ENCODE results near the gene DHCR7.

DHCR7 gene

GRCh38 chr11:71477641-71478527, 29.7 kb upstream of the DHCR7 start:
- no peak for DNase-seq (ENCODE audit: low spot score)

DNA sequence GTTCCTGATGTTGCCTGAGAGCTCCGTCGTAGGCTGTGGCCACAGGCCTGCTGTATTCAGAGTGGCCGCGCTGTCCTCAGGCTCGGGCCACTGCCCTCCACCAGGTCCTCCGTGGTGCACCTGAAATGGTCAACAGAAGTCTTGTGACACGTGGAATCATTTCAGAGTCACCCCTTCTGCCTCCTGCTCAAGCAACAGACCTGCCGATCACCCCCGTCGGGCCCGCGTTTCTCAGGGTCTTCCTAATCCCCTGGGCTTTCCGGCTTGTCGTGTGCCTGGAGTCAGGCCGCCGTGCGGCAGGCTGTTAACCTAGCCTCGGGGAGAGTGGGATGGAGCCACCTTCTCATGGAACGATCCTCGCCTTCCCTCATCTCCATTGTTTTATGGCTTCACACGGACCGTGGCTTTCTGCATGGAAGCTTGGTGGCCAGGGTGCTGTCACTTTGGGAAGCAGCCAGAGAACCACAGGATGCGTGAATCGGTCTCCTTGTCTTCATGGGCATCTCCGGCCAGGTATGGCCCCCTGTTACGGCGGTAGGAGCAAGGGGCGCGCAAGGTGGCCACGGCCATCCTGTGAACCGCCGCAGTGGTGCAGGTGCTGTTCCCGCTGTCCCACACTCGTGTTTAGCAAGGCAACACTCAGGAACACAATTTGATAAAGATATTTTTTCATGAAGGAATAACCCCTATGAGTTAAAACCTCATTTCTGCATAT, 28.9 kb upstream of the DHCR7 start:
- no peak for DNase-seq (ENCODE audit: low spot score)

DNA sequence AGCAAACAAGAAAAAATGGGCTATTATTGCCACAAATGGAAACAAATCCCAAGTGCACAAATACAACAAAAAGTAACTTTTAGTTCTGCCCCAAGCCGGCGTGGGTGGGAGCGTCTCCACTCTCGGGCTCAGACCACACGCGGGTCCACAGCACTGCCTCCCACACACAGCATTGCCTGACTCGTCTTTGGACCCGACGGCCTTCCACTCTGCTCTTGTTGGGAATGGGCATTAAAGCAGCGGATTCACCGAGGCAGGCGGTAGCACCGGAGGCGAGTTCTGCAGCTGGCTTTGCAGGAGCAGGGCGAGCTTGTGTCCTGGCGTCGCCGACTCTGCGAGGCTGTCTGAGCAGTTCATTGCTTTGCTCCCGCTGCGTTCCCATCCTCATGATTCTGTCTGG, 27.8 kb upstream of the DHCR7 start:
- DNase-seq (ENCODE audit: low spot score): no peak

DNA sequence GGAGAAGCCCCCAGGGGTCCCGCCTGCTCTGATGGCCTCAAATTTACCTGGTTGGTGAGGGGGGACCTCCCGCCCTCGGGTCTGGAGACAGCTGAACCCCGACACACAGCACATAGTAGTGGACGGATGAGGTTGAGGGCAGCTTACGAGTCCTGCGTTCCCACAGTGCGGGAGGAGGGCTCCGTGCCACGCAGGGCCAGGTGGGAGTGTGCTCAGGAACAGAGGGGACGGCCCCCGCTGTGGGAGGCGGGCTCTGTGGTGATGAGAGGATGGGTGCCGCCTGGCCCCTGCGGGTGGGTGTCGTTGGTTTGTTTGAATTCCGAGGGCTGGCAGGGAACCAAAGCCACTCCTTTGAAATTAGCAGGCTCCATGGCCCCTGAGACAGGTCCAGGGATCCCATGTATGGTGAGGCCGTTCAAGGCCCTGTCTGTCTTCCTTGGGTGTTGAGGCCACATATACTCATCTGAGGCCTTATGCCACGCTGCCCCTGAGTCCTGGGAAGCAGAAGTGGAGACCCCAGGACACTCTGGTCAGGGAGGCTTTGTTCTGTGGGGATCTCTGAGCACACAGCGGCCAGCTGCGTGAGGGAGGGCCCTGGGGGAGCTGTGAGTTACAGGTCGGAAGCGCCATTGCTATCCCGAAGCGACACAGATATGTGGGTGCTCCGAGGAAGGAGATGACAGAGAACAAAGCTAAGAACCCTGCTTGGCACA, 26.7 kb upstream of the DHCR7 start:
- DNase-seq (ENCODE audit: low spot score): no peak

GRCh38 chr11:71474141-71474770, 26.1 kb upstream of the DHCR7 start:
- no peak for DNase-seq (ENCODE audit: low spot score)

GRCh38 chr11:71473793-71474080, 25.5 kb upstream of the DHCR7 start:
- DNase-seq (ENCODE audit: low spot score): no peak

GRCh38 chr11:71472941-71473792, 25.0 kb upstream of the DHCR7 start:
- DNase-seq (ENCODE audit: low spot score): no peak

GRCh38 chr11:71472357-71472885, 24.2 kb upstream of the DHCR7 start:
- no peak for DNase-seq (ENCODE audit: low spot score)

DNA sequence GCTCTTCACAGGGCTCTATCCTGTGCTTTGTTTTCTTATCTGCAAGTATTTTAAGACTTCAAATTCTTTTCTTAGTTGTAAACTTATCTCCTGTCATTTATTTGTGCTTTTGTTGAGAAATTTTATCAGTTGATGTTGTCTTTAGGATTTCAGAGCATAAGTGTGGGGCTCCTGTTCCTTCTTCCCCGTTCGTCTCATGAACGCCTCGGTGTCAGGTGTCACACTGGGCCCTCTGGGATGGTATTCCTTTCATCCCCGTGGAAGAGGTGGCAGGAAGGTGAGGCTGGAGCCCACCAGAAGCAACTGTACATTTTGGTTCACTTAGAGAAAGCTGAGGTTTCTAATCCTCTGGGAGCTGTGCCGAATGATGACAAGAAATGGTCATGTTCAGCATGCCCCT, 22.8 kb upstream of the DHCR7 start:
- DNase-seq (ENCODE audit: low spot score): no peak

DNA sequence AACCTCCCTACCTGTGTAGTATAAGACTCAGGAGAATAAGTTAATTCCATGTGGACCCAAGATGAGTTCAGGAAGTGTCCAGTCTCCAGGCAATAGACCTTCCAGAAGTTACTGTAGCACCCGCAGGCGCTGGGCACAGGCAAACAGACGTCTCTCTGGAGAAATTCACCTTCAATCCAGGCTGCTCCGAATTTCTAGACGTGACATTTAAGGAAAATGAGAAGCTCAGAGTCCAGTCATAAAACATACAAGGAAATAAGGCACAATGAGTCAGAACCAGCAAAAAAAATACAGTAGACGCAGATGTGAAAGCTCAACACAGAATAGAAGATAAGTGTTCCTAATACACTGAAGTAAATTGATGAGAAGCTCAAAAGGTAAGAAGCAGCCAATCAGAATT, 19.0 kb upstream of the DHCR7 start:
- DNase-seq (ENCODE audit: low spot score): no peak

DNA sequence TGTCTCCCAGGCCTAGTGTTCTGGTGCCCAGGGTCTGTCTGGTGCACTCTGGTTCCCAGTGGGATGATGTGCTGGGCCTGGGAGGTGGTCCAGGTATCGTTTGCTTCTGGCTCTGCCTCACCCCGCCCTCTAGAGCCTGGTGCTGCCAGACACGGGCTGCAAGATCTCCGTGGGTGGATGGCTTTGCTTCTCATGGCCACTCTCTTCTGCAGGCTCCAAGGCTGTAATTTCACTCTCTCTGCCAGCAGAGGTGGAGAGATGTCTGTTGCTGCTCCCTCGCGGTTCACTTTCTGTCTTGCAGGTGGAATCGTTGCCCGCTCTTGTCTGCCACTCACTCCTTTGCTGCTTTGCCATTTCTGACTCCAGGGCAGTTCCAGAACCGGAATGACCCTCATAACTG, 18.2 kb upstream of the DHCR7 start:
- DNase-seq (ENCODE audit: low spot score): no peak

GRCh38 chr11:71465054-71465453, 16.9 kb upstream of the DHCR7 start:
- DNase-seq (ENCODE audit: low spot score): no peak

- DNase-seq (ENCODE audit: low spot score): no peak
These were observed 15.4 kb upstream of the DHCR7 start for GRCh38 chr11:71463331-71464211.

DNA sequence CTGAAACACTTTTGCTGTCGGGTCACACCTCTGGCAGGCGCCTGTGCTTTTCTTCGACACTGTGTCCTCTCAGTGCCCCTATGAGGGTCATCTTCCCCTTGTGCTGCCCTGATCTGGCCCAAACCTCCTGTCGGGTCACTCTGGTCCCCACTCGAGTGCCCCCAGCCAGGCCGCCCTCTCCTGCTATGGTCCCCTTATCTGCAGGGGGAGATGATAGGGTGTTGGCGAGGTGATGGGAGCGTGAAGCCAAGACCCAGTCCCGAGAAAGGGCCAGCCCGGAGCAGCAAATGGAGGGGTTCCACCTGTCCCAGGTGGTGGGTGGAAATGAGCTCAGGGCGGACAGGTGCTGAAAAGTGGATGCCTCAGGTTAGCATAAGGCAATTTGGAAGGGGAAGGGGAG, 14.5 kb upstream of the DHCR7 start:
- DNase-seq (ENCODE audit: low spot score): no peak

DNA sequence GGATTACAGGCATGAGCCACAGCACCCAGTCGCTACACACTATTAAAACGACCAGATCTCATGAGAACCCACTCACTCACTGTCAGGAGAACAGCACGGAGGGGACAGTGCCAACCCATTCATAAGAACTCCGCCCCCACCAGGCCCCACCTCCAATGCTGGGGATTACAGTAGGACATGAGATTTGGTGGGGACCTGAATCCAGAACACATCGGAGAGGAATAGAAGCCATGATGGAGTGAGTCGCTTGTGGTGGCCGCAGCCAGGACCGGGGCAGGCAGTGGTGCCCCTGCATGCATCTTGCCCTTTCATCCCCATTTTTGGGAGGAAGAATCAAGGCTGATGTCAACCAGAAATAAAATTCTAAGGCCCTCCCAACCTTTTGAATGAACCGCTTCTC, 13.5 kb upstream of the DHCR7 start:
- no peak for DNase-seq (ENCODE audit: low spot score)

DNA sequence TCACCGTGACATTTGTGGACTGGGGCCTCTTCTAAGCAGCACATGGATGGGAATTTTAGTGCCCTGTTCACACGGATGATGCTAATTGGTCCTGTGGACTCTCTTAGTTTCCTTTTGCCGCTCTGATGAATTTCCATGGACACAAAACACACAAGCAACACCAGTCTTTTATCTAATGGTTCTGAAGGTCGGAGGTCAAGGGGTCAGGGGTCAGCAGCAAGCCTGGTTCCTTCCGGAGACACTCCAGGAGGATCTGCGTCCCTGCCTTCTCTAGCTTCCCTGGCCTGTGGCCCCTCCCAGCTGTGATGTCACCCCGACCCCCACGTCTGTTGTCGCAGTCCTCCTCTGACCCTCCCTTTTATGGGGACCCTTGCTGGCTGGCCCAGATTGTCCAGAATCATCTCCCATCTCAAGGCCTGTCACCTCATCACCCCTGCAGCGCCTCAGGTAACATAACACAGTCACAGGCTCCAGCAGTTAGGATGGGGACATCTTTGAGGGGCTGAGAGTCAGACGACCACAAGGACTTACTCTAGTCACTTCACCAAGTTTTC, 11.7 kb upstream of the DHCR7 start:
- no peak for DNase-seq (ENCODE audit: low spot score)

DNA sequence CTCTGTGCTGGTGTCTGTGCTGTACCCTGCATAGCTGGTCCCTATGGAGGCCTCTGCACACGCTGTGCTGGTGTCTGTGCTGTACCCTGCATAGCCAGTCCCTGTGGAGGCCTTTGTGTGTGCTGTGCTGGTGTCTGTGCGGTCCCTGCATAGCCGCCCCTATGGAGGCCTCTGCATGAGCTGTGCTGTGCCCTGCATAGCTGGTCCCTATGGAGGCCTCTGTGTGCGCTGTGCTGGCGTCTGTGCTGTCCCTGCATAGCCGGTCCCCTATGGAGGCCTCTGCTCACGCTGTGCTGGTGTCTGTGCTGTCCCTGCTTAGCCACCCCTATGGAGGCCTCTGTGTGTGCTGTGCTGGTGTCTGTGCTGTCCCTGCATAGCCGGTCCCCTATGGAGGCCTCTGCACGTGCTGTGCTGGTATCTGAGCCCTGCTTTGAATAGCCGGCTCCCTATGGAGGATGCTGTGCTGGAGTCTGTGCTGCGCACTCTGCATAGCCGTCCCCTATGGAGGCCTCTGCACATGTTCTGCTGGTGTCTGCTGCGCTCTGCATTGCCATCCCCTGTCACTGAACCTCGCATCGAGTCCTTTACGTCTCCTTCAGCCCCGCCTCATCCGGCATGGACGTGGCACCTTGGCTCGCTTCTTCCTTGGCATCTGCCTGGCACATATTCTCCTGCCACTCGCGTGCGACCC, 11.0 kb upstream of the DHCR7 start:
- DNase-seq (ENCODE audit: low spot score): no peak

- DNase-seq (ENCODE audit: low spot score): no peak
These were observed 10.2 kb upstream of the DHCR7 start for GRCh38 chr11:71458146-71459070.

All from kidney tubule cell (primary cell).